Loucy (cell line): Measurements from ENCODE around the gene ARHGAP27.
A peak's percentile ranks its signal among the peaks of the same experiment; 100 is the strongest.

ENCODE experiments used
- H2AFZ ChIP-seq: fragments of 200-600 bp; sonication (generic); 2 replicates; pipeline ENCODE4 v1.6.0; 2016; ENCODE audit warnings: antibody characterized with exemption, mild to moderate bottlenecking, low read length, moderate library complexity
- H3F3A ChIP-seq: fragments of 200-600 bp; 2 replicates; pipeline ENCODE4 v1.6.0; 2016; ENCODE audit warnings: antibody characterized with exemption, low read depth, mild to moderate bottlenecking
- H3K27me3 ChIP-seq: fragments of 200-600 bp; sonication (generic); 2 replicates; pipeline ENCODE4 v1.6.1; 2014; ENCODE audit warnings: low read length, mild to moderate bottlenecking; ENCODE audit not compliant: insufficient read depth, poor library complexity, severe bottlenecking
- H3K36me3 ChIP-seq: fragments of 200-600 bp; sonication (generic); 2 replicates; pipeline ENCODE4 v1.6.1; 2016; ENCODE audit warnings: low read length; ENCODE audit not compliant: insufficient read depth
- H3K4me1 ChIP-seq: fragments of 200-600 bp; sonication (generic); 2 replicates; pipeline ENCODE4 v1.5.1; 2014; ENCODE audit warnings: low read length, mild to moderate bottlenecking; ENCODE audit not compliant: insufficient read depth, poor library complexity, severe bottlenecking
- H3K4me2 ChIP-seq: fragments of 200-600 bp; sonication (generic); 2 replicates; pipeline ENCODE4 v1.6.0; 2014; ENCODE audit warnings: antibody characterized with exemption, low read length, low read depth, mild to moderate bottlenecking; ENCODE audit not compliant: poor library complexity, severe bottlenecking
- H3K4me3 ChIP-seq: fragments of 200-600 bp; sonication (generic); 2 replicates; pipeline ENCODE4 v1.5.1; 2014; ENCODE audit warnings: low read length, mild to moderate bottlenecking, mixed read lengths; ENCODE audit not compliant: poor library complexity, severe bottlenecking
- H3K79me2 ChIP-seq: fragments of 200-600 bp; sonication (generic); 2 replicates; pipeline ENCODE4 v1.6.1; 2014; ENCODE audit warnings: low read length; ENCODE audit not compliant: insufficient read depth
- H3K9ac ChIP-seq: fragments of 200-600 bp; sonication (generic); 2 replicates; pipeline ENCODE4 v1.6.0; 2014; ENCODE audit warnings: mild to moderate bottlenecking, low read depth, low read length, moderate library complexity; ENCODE audit not compliant: poor library complexity, severe bottlenecking
- H3K9me2 ChIP-seq: fragments of 200-600 bp; sonication (generic); replicated peaks from 2 replicates; pipeline ENCODE4 v1.6.1; 2016; ENCODE audit warnings: low read depth, low read length, mixed read lengths
- H3K9me3 ChIP-seq: fragments of 200-600 bp; sonication (generic); 2 replicates; pipeline ENCODE4 v1.6.1; 2014; ENCODE audit warnings: mild to moderate bottlenecking, antibody characterized with exemption, low read length, low read depth; ENCODE audit not compliant: insufficient read depth
- H4K20me1 ChIP-seq: fragments of 200-600 bp; sonication (generic); 2 replicates; pipeline ENCODE4 v1.6.0; 2014; ENCODE audit warnings: antibody characterized with exemption, low read length, mild to moderate bottlenecking; ENCODE audit not compliant: insufficient read depth, poor library complexity, severe bottlenecking
- EZH2phosphoT487 ChIP-seq: fragments of 200-600 bp; IDR thresholded peaks from 2 replicates; pipeline ENCODE4 v1.6.1; 2018; ENCODE audit warnings: antibody characterized with exemption, mild to moderate bottlenecking, moderate library complexity, borderline replicate concordance
- TF ChIP-seq, protein P1 (sequence below): fragments of 200-600 bp; sonication (generic); conservative IDR thresholded peaks from 2 replicates; pipeline ENCODE4 v1.5.1; 2014; ENCODE audit warnings: mild to moderate bottlenecking, antibody characterized with exemption, low read length

The ARHGAP27 gene

DNA sequence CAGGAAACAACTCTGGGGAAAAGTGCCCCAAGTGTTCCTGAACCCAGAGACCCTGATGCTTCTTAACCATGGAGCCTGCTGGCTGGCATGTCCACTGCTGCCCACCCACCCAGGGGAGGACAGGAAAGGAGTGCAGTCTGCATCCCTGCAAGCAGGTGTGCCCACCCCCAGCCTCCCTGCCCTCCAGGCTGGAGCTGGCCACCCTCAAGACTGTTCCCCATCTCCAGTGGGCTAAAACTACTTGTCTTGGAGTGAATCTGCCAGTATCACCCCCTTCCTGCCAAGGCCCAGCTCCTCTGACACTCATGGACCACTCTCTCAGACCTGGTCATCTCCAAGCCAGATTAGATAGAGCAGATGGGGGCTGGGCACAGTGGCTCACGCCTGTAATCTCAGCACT lies 29.8 kb downstream of the ARHGAP27 start:
- no peaks in the 10 kb centered on the region for H3K9me2 ChIP-seq
- H3K36me3 ChIP-seq = peaks cover 57% of the 10 kb centered on the region; the same call in 1 of the 2 replicates
- H3K4me3 ChIP-seq = no peak overlapping the region
- peaks cover 23% of the 10 kb centered on the region for H3K79me2 ChIP-seq
- H3K4me1 ChIP-seq = peaks cover 13% of the 10 kb centered on the region
- no peaks in the 10 kb centered on the region for H3F3A ChIP-seq
- no peak overlapping the region for H2AFZ ChIP-seq
- peaks cover 5% of the 10 kb centered on the region for H4K20me1 ChIP-seq
- no peak overlapping the region for H3K4me2 ChIP-seq
- H3K9ac ChIP-seq = no peak overlapping the region
- H3K9me3 ChIP-seq = no peaks in the 10 kb centered on the region
- TF ChIP-seq EZH2phosphoT487 = no peak
- TF ChIP-seq, protein P1, sequence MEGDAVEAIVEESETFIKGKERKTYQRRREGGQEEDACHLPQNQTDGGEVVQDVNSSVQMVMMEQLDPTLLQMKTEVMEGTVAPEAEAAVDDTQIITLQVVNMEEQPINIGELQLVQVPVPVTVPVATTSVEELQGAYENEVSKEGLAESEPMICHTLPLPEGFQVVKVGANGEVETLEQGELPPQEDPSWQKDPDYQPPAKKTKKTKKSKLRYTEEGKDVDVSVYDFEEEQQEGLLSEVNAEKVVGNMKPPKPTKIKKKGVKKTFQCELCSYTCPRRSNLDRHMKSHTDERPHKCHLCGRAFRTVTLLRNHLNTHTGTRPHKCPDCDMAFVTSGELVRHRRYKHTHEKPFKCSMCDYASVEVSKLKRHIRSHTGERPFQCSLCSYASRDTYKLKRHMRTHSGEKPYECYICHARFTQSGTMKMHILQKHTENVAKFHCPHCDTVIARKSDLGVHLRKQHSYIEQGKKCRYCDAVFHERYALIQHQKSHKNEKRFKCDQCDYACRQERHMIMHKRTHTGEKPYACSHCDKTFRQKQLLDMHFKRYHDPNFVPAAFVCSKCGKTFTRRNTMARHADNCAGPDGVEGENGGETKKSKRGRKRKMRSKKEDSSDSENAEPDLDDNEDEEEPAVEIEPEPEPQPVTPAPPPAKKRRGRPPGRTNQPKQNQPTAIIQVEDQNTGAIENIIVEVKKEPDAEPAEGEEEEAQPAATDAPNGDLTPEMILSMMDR = no peak
- H3K27me3 ChIP-seq = no peaks in the 10 kb centered on the region

DNA sequence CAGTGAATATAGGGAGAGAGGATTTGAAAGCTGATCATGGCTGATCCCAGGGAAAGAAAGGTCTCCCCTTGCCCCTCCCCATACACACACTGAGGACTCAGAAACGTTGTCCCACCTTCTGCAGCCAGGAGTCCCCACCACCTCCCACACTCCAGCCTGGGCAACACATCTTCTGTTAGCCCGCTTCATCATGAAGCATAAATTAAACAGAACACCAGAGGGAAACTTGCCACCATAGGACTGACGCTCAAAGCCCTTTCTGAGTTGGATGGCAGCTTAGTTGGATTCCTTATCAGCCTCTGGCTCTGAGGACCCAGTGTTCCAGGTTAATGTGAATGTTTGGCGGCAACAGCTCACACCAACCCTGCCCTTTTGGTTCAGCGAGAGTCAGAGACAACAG lies 33.9 kb downstream of the ARHGAP27 start:
- Histone ChIP-seq H3K36me3 (peaks cover 59% of the 10 kb centered on the region; the same call in 1 of the 2 replicates), H3K79me2 (no peaks in the 10 kb centered on the region), H3K27me3 (no peaks in the 10 kb centered on the region), H4K20me1 (no peaks in the 10 kb centered on the region), H3F3A (no peaks in the 10 kb centered on the region), H3K4me1 (no peaks in the 10 kb centered on the region), H3K9ac (no peak overlapping the region), H3K9me3 (no peaks in the 10 kb centered on the region), H3K4me3 (no peak overlapping the region), H3K4me2 (no peak overlapping the region), H3K9me2 (no peaks in the 10 kb centered on the region), H2AFZ (no peak overlapping the region)
- TF ChIP-seq EZH2phosphoT487 = no peak
- TF ChIP-seq, protein P1 = 0 out of 2 replicates have a peak, but pooled peaks have one; percentile 11

DNA sequence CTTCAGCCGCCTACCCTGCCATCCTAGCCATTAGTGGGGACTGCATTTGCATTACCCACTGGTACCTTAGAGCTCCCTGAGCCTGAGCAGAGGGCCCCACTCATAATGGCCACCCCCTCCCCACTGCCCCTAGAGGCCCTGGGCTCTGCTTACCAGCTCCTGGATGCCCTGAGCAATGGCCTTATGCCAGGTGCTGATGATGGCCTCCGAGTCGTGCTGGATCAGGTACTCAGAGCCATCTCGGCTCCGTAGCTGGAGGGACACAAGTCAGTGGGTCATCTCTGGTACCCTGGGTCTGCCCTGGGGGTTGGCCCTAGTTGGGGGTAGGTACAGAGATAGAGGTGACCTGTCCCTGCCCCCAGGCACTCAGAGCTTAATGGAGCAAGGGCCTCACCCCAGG lies 34.9 kb downstream of the ARHGAP27 start:
- no peaks in the 10 kb centered on the region for H3K27me3 ChIP-seq
- H3K36me3 ChIP-seq = peaks cover 51% of the 10 kb centered on the region; the same call in 1 of the 2 replicates
- H3K4me3 ChIP-seq = no peak overlapping the region
- no peaks in the 10 kb centered on the region for H3K9me3 ChIP-seq
- no peaks in the 10 kb centered on the region for H3K79me2 ChIP-seq
- H3K4me2 ChIP-seq = no peak overlapping the region
- no peaks in the 10 kb centered on the region for H3K9me2 ChIP-seq
- no peaks in the 10 kb centered on the region for H3F3A ChIP-seq
- H4K20me1 ChIP-seq = no peaks in the 10 kb centered on the region
- H3K4me1 ChIP-seq = no peaks in the 10 kb centered on the region
- no peak for TF ChIP-seq EZH2phosphoT487
- TF ChIP-seq, protein P1 = no peak
- no peak overlapping the region for H3K9ac ChIP-seq
- H2AFZ ChIP-seq = no peak overlapping the region
